CD4-positive, alpha-beta T cell treated with Interleukin-10 for 1 hour (primary cell): Measurements from ENCODE around the gene SAMD5.

ENCODE experiments used
- DNase-seq: peaks from one replicate; pipeline ENCODE4 v3.0.0-alpha.2; 2020

The SAMD5 gene

DNA sequence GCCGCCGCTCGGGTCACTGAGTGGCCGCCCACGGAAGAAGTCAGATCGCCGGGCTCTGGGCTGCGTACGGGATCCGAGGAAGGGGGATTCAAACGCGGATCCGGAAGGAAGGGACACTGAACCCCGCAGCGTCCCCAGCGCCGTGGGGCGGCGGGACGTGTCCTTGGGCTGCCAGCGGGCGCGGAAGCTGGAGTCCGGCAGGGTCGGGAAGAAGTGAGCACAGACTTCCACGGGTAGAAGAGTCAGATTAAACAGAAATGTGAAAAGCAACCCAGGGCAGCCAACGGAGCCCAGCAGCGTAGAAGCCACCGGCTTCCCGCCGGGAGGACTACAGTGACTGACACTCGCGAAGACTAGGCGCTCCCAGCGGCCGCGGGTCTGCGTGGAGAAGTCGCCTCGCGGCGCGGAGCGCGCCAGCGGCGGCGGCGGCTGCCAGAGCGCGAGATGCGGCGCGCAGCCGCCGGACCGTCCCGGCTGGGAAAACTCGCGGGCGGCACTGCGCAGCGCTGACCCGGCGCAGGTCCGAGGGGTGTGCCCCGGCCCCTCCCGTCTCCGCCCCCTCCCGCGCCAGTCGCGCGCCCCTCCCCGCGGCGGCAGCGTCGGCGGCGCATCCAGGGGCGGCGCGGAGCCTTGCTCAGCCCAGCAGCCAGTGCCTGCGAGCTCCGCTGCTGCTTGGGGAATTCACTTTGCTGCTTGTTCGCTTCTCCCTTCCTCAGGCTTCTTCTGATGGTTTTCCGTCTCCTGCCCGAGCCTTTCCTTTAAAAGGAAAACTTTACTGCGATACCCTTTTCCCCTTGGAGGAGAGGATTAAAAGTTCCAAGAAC, at the start of gene SAMD5:
Gene SAMD5 (plus strand): TSS at position 649 of the 824 bp plus-strand sequence. CDS start 239 bp downstream, outside the sequence.
- no peak for DNase-seq

DNA sequence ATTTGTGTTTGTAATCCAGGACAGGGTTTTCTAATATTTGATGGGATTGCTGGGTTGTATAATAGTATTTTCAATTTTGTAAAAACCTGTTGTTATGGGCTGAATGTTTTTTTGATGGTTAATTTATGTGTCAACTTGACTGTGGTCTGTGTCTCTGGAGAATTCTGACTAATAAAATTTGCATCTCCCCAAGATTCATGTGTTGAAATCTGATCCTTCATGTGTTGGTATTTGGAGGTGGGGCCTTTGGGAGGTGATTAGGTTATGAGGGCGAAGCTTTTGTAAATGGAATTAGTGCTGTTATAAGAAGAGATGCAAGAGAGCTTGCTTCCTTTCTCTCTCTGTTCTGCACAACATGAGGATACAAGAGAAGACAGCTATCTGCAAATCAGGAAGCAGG, 48.7 kb upstream of the SAMD5 start:
- no peak for DNase-seq

DNA sequence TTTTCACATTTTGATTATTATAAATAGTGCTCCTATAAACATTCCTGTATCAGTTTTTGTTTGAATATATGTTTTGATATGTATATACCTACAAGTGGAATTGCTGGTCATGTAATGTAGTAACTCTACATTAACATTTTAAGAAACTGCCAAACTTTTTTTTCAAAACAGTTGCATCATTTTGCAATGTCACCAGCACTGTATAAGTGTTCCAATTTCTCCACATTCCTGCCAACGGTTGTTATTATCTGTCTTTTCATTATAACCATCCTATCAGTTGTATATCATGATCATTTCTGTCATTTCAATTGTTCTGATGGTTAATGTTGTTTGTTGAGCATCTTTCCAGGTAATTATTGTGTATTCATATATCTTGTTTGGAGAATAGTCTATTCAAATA, 44.8 kb upstream of the SAMD5 start:
- DNase-seq = no peak

DNA sequence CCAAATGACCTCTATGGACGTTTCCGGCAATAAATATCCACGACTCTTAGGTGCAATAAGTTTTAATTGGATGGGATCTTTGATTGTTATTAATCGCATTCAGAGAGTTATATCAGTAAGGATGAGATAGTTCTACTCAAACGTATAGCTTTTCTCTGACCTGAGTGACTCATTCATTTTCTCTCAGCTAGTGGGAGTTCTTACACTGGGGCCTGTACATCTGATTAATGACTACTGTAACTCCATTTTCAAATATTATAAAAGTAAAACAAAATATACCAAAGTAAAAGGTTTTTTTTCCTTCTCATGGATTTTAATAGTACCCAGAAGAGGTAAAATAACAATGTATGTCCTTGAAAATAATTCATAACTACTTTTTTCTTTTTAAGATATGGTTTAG, 41.1 kb upstream of the SAMD5 start:
- no peak for DNase-seq

DNA sequence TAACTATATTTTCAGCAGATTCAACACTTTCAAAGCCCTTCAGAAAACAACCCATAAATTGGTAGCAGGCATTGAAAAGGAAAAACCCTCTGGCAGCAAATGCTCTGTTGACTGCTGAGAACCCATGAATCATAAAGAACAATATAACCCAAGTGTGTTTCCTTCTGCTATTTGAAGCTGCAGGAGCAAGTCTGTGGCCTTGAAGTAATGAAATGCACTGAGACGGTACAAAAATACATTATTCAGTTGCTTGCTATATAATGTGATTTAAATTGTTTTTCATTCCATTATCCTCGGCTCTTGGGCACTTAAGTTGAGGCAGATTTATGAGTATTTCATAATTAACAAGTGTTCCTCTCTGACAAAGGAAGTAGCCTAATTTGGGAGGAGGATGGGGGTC, 40.6 kb upstream of the SAMD5 start:
- no peak for DNase-seq

DNA sequence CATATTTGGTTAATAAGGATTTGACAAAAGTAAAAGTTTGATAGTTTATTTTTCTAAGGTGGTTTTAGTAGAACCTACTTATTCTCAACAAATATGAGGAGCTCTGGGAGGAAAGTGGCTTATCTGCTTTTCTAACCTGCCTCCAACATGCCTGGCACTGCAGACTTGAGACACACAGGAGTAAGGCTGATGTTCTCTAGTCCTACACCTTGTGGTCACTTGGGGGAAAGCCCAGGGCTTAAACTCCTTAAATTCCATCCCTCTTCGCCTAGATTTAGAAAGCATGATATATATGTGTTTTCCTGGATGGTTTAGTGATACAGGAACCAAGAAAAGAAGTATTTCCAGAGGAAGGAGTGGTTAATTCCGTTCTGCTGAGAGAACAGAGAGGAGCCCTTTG, 39.9 kb upstream of the SAMD5 start:
- DNase-seq = no peak

DNA sequence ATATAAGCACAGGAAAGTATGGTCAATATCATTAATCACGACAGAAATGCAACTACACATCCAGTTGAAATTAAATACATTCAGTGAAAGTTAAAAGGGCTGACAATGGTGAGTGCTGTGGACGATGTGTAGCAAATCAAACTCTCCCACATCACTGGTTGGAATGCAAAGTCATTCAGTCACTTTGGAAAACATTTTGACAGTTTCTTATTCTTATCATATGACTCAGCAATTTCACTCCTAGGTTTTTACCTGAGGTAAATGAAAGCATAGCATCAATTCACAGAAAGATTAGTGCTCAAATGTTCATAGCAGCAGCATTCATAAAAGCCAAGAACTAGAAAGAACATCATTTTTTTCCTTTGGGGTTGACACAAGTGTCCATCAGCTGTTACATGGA, 28.6 kb upstream of the SAMD5 start:
- DNase-seq = no peak

DNA sequence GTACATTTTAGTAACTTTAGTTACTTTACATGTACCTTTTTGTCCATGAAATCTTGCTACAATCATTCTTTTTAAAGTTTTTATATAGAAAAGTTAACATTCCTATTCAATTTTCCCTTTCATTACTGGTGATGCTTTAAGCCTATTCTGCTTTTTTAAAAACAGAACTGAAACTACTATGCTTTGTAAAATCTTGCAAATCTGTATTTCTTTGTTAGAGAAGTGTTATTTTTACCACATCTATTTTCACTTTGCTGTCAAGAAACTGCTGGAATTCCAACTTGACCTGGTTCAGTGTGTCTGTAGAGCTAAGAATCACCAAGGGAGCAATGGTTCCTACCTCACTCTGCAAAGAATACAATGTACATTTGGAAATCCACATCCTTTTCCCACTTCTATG, 21.8 kb upstream of the SAMD5 start:
- DNase-seq = no peak

DNA sequence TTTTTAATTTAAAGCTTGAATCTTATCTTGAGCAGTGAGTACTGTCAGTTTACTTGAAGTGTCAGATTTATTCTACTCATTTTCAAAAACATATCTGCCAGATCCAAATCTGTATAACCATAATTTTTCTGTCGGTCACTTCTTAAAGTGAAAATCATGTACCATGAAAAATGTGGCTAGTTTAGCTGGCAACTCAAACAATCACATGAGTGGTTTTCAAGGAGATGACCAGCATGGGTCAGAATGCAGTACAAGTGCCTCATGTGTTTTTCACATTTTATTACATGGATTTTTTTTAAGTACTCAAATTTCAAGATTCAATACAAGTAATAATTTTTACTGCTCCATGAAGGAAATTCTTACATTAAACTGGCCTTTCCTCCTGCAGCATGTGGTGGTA, 11.0 kb upstream of the SAMD5 start:
- no peak for DNase-seq

DNA sequence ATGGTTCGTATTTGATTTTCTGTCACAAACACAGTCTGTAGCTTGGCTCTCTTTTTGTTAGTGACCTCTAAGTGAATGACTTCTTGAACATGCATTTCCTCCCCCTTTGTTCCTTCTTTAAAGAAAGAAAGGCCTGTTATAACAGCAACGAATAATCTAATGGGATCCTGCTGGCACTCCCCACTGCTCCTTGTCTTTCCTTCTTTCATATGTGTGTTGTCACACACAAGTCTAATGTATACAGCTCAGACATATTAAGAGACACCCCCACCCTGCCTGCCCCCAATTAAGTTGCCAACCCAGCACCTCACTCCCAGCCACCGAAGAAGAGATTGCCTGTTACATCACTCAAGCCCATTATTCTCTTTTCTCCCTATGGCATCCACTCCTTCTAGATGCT, 4.9 kb upstream of the SAMD5 start:
- no peak for DNase-seq

DNA sequence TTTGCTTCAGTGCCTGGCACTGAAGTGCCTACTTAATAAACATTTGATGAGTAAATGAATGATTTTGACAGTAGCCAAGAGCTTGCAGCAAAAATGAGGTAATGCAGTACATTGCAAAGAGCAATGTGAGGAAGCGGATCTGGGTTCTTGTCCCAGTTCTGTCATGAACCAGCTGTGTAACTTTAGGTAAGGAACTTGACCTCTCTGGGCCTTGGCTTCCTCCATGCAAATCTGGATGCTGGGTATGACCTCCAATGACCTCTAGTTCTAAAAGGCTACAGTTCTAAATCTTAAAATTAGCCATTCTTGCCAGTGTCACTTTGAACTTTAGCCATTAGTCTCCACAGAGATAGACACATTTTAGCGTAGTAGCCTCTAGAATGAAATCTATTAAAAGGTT, 3.6 kb upstream of the SAMD5 start:
- no peak for DNase-seq

DNA sequence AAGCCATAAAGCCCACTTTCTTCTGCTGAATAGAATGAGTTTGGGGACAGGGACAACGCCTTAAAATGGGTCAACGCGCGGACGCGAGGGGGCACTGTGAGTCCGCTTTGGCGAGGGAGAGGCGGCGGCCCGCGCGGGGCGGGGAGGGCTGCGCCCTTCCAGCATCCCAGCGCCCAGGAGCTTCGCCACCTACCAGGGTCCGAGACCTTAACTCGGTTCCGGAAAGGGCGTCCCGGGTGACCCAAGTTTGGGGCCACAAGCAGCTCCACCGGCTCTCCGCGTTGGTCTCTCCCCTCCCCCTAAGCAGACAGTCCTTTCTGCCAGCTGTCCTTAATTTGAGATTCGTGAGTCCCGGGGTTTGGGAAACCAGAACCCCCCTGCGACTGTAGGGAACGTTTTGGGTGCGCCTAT, 1.8 kb upstream of the SAMD5 start:
- DNase-seq = no peak

DNA sequence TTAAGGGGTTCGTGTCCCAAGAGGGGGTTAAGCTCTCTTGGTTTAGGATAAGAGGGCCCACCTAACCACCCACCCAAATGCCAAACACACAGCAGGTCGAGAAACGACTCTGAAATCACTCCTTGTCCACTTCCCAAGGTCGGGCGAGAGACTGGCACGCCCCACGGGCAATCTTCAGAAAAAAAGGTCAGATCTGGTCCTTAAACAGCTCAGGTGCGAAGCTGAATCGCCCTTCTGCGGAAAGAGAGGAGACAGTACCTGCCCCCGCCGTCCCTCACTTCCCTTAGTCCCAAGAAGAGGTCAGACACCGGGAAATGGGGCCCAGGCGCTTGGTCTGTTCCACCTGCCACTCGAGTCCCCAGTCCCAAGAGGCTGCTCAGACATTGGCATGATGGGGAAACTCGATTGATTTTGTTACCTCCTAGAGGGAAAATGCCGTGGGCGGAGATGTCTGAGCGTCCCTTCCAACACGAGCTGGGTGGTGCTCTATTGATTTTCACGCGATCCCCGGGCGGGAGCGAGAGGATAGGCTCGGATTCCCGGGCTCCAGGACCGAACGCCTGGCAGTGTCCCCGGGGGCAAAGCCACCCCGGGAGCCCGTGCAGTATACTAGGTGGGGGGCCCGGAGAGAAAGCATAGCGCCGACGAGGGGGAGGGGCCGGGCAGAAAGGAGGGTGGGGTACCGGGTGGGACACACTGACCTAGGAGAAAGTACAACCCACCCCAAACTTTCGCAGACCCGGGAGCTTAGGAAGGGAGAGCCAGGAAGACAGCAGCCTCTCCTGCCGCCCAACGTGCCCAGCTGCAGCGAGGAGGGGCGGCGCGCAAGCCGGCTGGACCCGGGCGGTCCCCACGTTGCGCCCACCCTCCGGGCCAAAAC, 1.1 kb upstream of the SAMD5 start:
- DNase-seq = no peak

DNA sequence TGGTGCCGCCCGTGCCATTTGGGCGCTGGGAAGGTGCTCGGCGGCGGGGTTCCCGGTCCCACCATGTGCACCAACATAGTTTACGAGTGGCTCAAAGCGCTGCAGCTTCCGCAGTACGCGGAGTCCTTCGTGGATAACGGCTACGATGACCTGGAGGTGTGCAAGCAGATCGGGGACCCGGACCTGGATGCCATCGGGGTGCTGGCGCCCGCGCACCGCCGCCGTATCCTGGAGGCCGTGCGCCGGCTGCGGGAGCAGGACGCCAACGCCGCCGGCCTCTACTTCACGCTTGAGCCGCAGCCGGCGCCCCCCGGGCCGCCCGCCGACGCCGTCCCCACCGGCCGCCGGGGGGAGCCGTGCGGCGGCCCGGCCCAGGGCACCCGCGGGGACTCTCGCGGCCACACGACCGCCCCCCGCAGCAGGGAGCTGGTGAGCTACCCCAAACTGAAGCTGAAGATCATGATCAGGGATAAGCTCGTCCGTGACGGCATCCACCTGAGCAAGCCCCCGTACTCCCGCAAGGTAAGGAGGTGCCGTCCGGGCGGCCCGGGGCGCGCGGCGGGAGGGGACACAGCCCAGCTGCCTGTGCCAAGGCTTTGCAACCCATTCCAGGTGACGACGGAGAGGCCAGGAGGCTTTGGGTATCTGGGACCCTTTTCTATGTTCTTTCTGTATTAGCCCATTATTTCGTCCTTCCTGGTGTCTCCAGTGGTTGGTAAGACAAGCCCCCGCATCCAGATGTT, 547 bp downstream of the SAMD5 start:
- no peak for DNase-seq

DNA sequence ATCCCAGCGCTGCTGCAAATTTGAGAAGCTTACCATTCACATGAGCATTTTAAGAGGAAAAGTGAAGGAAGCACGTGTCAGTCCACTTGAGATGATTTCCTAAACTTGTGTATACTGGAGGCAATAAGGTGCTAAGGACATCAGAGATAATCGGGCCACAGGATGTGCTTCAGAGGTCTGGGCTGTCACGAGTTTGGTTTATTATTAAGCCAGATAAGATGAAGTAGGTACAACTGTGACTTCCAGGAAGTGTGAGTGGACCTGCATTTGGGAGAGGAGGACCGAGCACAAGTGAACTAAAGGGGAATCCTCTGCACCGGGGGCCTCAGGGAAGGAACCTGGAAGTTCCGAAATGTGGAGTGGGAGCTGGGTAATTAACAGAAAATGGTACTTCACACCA, 1.4 kb downstream of the SAMD5 start:
- no peak for DNase-seq

DNA sequence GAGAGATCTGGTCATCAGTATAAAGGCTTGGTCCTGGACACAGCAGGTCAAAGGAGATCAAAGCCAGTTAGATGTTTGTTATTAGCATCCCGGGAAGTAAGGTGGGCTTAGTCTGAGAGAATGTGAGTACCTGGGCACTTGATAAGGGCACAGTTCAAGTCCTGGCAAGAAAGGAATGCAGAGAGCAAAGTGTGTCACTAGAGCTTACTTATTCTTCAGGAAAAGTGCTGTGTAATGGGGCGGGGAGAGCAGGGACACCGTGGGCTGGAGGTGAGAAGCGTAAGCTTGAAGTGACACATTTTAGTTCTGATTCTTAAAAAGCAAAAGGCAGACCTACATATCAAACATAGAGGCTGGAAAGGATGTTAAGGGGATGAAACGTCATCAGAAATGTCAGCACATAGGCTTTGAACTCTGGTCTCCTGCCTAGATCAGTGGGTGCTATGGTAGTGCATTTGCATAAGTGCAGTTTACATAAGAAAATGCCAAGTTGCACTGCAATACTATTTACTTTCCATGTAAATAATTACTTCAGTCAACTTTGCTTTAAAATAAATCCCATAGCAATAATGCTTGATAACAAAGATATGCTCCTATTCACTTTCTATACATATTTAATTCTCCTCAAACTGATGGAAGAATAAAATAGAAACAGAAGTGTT, 2.6 kb downstream of the SAMD5 start:
- DNase-seq = no peak

DNA sequence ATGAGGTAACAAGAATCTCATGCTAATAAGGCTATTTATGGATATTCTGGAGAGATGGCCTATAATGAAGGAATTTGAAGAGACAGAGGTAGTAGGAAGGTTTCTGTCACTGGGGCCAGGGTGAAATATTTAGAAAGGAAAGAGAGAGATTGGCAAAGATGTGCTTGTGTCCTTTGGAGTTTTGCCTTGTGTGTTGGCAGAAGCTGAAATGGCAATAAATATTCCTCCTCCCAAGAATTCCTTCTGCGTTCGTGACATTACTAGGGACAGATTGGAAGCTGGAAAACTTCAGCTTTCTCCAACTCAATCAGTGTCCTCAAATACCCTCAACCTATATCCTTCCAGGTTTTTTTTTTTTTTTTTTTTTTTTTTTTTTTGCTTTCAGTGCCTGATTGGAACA, 6.3 kb downstream of the SAMD5 start:
- DNase-seq = no peak

DNA sequence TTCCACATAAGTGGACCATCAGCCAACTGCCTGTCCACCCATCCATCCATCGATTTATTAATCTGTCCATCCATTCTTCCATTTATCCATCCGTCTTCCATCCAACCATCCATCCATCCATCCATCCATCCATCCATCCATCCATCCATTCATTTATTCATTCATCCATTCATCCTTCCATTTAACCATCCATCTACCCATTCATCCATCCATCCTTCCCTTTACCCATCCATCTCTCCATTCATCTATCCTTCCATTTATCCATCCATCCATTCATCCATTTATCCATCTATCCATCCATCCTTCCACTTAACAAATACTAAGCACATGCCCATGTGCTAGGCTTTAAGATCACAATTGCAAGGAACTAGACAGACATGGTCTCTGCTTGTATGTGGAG, 6.8 kb downstream of the SAMD5 start:
- no peak for DNase-seq

DNA sequence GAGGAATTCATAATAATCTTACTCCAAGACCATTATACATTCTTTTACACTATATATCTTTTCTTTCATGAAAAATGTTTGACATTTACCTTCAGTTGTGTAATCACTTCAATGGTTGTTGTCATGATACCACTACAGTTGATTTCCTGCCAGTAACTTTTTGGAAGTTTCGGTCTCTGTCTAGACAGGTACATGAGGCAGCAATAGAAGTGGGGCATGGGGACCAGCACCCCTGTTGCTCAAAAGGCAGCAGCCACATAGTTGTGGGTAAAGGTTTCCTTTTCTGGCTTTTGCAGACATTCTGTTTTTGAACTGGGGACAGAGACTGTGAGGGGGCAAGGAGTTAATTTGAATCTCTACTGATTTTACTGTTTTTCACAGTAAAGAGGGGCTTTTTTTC, 14.1 kb downstream of the SAMD5 start:
- DNase-seq = no peak

DNA sequence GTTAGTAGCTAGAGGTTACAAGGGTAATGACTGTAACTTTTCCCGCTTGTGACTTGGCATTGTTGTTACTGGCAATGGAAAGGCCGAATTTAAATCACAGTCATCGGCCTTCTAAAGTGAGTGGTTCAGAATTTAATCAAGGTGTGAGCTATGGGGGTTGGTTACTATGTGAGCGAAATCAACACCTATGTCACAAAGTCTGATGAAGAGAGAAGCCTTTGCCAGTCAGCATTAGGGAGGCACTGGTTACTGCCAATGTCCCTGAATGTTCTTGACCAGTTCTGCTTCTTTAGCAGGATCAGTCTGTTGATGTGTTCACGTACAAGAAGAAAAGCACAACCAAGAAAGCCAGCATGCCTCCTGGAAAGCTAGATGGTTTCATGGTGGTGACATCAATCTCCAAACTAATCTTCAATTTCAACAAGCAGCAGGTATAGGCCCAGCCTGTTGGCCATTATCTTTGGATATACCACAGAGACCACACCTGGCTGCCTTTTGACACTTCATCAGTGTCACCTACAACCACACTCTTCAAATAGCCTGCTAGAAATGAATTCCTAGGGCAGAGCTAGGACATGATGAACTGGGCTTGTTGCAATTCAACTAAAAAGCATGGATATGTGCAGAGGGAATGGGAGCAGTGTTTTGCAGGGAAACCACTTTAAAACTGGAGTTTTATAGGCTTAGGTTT, 17.2 kb downstream of the SAMD5 start:
- no peak for DNase-seq

DNA sequence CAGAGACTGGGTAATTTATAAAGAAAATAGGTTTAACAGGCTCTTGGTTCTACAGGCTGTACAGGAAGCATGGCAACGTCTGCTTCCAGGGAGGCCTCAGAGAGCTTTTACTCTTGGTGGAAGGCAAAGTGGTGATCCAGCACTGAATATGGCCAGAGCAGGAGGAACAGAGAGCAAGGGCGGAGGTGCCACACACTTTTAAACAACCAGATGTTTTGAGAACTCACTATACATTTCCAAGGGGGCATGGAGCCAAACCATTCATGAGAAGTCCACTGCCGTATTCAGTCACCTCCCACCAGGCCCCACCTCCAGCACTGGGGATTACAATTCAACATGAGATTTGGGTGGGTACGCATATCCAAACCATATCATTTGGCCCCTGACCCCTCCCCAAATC, 18.7 kb downstream of the SAMD5 start:
- DNase-seq = no peak

DNA sequence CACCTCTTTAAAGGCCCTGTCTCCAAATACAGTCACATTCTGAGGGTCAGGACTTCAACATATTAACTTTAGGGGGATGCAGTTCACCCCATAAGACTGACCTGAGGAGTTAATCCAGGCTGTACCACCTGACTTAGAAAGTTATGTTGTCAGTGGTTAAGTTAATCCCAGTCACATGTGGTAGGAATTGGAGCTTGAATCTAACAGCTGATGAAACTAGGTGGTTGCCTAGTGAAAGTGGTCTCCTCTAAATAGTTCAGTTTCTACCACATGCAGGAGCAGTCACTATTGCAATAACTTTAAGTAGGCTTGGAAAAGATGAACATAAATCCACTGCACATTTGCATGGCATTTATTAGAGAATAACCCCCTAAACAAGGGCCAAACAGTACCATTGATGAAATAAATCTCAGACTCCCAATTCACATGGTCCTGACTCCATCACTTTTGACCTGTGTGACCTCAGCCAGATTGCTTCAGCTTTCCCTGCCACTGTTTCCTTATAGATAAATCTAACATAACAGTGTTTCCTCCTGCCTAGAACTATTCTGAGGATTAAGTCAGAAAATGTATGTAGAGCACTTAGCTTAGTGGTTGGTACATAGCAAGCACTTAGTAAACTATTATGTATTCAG, 20.1 kb downstream of the SAMD5 start:
- DNase-seq = no peak
